K562 (cell line): ENCODE results near the gene SNX30. TPM values are rescaled to one million over a fixed set of nuclear protein-coding genes. Genes with fewer than 3 reads are reported as not detected.

Source experiments
- CHAMP1 ChIP-seq: fragments of 450-650 bp; IDR thresholded peaks from 2 replicates; pipeline ENCODE4 v1.6.1; 2016; ENCODE audit warnings: mild to moderate bottlenecking
- GATAD2B ChIP-seq: fragments of 450-650 bp; IDR thresholded peaks from 2 replicates; pipeline ENCODE4 v1.6.1; 2017; ENCODE audit warnings: mild to moderate bottlenecking, borderline replicate concordance
- JUND ChIP-seq, 2 experiments: IDR thresholded peaks; 2 replicates in 1 of 2; 3 replicates in 1 of 2; pipeline ENCODE4 v1.6.1; 2011; ENCODE audit warnings: borderline replicate concordance in 2 of 2, low read depth in 2 of 2, low read length in 2 of 2, improper control_type of control experiment in 1 of 2, missing biosample characterization in 1 of 2, missing genetic modification characterization in 1 of 2, missing genetic modification reagents in 1 of 2
- MECOM ChIP-seq: fragments of 250-450 bp; sonication (Bioruptor Pico); IDR thresholded peaks from 2 replicates; pipeline ENCODE4 v1.8.0; 2022; ENCODE audit warnings: inconsistent platforms
- PYGO2 ChIP-seq: fragments of 450-650 bp; IDR thresholded peaks from 2 replicates; pipeline ENCODE4 v1.6.1; 2016; ENCODE audit warnings: mild to moderate bottlenecking, missing genetic modification characterization, moderate library complexity, missing compliant biosample characterization
- RFX1 ChIP-seq: fragments of 450-650 bp; IDR thresholded peaks from 2 replicates; pipeline ENCODE4 v1.6.1; 2016; ENCODE audit warnings: mild to moderate bottlenecking, moderate library complexity
- STAG1 ChIP-seq: sonication (generic); formaldehyde crosslinking; IDR thresholded peaks from 2 replicates; pipeline ENCODE4 v1.5.0; 2020; ENCODE audit warnings: missing genetic modification reagents, borderline replicate concordance
- TSHZ1 ChIP-seq: fragments of 250-450 bp; sonication (Bioruptor Pico); IDR thresholded peaks from 2 replicates; pipeline ENCODE4 v1.4.0; 2020; ENCODE audit warnings: mild to moderate bottlenecking, moderate library complexity
- USF2 ChIP-seq: sonication (generic); formaldehyde crosslinking; IDR thresholded peaks from 2 replicates; pipeline ENCODE4 v1.5.0; 2020; ENCODE audit warnings: missing genetic modification reagents
- YBX1 ChIP-seq: fragments of 450-650 bp; IDR thresholded peaks from 2 replicates; pipeline ENCODE4 v1.7.1; 2016; ENCODE audit warnings: mild to moderate bottlenecking
- ZNF217 ChIP-seq: sonication (generic); formaldehyde crosslinking; IDR thresholded peaks from 2 replicates; pipeline ENCODE4 v1.8.0; 2022; ENCODE audit warnings: mild to moderate bottlenecking, missing genetic modification reagents
- ZNF324 ChIP-seq: fragments of 250-450 bp; sonication (Bioruptor Pico); IDR thresholded peaks from 2 replicates; pipeline ENCODE4 v1.4.0; 2020; ENCODE audit warnings: mild to moderate bottlenecking
- polyA plus RNA-seq, 8 experiments: library from polyadenylated mRNA; depleted of rRNA in 4 of 8; stranded (reverse) in 5 of 8; unstranded in 3 of 8; fragments of >200 nt; fragmentation: Nextera tagmentation in 2 of 8; fragmentation: Illumina TruSeq in 1 of 8; extraction: Ambion mirVana in 2 of 8; extraction: Trizol in 1 of 8; gene quantifications; 2 replicates each; pipeline versions ENCODE4 v1.2.1 to v1.2.3, GENCODE V29; 2011 to 2014; ENCODE audit warnings: inconsistent platforms in 1 of 8, missing spikeins in 1 of 8
- total RNA-seq, 7 experiments: library from RNA; depleted of rRNA in 6 of 7; stranded (reverse); fragments of >200 nt in 6 of 7; fragmentation: Illumina TruSeq in 2 of 7; extraction: Trizol in 2 of 7; gene quantifications; 2 replicates each; pipeline versions ENCODE4 v1.2.1 to v1.2.3, GENCODE V29; 2011 to 2021; ENCODE audit warnings: low replicate concordance in 1 of 7
- TF ChIP-seq, protein P1 (sequence below): fragments of 450-650 bp; IDR thresholded peaks from 2 replicates; pipeline ENCODE4 v1.6.1; 2017; ENCODE audit warnings: antibody characterized with exemption, mild to moderate bottlenecking
- TF ChIP-seq, protein P2 (sequence below): fragments of 450-650 bp; IDR thresholded peaks from 2 replicates; pipeline ENCODE4 v1.6.1; 2016; ENCODE audit warnings: low read depth, mild to moderate bottlenecking, moderate library complexity

Gene SNX30
- total and polyA plus RNA-seq, 9 of the 15 experiments (the other 6 are each of a cell fraction or from before 2014, with no cell fraction given), result 0.76 to 5.9 (median 3.3) TPM

DNA sequence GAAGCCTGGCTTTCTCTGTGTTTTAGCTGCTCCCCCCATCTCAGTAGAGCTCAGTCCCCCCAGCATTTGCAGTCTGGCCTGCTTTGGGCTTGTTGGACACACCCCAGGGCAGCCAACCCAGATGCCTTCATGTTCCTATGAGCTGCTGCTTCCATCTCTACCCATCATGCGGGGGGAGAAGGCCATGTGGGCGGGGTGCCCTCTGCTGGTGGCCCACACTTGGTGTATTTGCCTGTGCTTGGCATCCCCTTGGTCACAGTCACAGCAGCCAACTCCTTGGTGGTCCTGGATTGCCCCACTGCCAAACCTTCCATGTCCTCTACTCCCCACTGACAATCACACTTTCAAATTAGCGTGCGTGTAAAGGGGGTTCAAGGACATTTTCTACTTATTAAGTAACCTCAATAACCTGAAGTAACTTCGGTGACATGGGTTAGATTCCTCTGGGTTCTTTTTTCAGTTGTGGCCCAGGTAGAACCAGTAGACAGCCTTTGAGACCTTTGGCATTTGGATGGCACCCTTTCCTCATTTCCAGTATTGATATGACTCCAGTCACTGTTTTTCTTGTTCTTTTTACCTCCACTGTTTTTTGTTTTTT lies 42.8 kb downstream of the SNX30 start (continued):
- TF ChIP-seq, protein P1, sequence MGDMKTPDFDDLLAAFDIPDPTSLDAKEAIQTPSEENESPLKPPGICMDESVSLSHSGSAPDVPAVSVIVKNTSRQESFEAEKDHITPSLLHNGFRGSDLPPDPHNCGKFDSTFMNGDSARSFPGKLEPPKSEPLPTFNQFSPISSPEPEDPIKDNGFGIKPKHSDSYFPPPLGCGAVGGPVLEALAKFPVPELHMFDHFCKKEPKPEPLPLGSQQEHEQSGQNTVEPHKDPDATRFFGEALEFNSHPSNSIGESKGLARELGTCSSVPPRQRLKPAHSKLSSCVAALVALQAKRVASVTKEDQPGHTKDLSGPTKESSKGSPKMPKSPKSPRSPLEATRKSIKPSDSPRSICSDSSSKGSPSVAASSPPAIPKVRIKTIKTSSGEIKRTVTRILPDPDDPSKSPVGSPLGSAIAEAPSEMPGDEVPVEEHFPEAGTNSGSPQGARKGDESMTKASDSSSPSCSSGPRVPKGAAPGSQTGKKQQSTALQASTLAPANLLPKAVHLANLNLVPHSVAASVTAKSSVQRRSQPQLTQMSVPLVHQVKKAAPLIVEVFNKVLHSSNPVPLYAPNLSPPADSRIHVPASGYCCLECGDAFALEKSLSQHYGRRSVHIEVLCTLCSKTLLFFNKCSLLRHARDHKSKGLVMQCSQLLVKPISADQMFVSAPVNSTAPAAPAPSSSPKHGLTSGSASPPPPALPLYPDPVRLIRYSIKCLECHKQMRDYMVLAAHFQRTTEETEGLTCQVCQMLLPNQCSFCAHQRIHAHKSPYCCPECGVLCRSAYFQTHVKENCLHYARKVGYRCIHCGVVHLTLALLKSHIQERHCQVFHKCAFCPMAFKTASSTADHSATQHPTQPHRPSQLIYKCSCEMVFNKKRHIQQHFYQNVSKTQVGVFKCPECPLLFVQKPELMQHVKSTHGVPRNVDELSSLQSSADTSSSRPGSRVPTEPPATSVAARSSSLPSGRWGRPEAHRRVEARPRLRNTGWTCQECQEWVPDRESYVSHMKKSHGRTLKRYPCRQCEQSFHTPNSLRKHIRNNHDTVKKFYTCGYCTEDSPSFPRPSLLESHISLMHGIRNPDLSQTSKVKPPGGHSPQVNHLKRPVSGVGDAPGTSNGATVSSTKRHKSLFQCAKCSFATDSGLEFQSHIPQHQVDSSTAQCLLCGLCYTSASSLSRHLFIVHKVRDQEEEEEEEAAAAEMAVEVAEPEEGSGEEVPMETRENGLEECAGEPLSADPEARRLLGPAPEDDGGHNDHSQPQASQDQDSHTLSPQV, result no peak
- TF ChIP-seq RFX1, result no peak
- TF ChIP-seq ZNF217 (CRISPR knock-in tag), result no peak
- TF ChIP-seq, protein P2, sequence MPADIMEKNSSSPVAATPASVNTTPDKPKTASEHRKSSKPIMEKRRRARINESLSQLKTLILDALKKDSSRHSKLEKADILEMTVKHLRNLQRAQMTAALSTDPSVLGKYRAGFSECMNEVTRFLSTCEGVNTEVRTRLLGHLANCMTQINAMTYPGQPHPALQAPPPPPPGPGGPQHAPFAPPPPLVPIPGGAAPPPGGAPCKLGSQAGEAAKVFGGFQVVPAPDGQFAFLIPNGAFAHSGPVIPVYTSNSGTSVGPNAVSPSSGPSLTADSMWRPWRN, result no peak
- peak; percentile 62; the same call in 1 of the 2 replicates for TF ChIP-seq STAG1 (CRISPR knock-in tag)
- TF ChIP-seq GATAD2B, result no peak
- TF ChIP-seq MECOM (CRISPR knock-in tag), result no peak
- TF ChIP-seq PYGO2, result no peak
- TF ChIP-seq JUND (IDR thresholded peaks at IDR 0.05; ENCODE audit: borderline replicate concordance, low read depth, low read length), result no peak
- no peak for TF ChIP-seq JUND (tag; IDR thresholded peaks at IDR 0.05; ENCODE audit: borderline replicate concordance, low read depth, low read length)
- no peak for TF ChIP-seq USF2
- TF ChIP-seq TSHZ1 (CRISPR knock-in tag), result no peak
- TF ChIP-seq ZNF324 (CRISPR knock-in tag), result no peak
- TF ChIP-seq CHAMP1, result no peak
- no peak for TF ChIP-seq YBX1
